ENCODE data around the gene SOCS2. TPM values are rescaled to one million over a fixed set of nuclear protein-coding genes. Genes with fewer than 3 reads are reported as not detected.

SOCS2 gene
- total RNA-seq, 1 experiment from 2014 or later, result 15.2 TPM

DNA sequence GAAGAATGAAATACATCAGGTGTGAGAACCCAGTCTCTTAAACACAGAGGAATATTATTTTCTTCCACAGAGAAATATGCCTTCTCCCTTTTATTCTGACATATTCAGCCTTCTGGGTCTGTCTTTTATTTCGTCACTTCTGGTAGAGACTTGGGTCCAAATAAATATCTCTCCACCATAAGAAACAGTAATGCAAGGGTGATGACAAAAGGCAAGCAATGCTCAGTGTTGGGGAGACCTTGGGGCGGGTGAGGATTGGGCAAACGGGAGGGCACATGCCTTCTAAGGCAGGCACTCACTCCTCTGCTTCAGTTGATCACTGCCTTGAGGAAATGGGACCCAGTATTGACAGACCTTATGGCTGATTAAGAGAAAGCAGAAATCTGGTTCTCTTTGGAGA, 6.7 kb upstream of the SOCS2 start:
- Histone ChIP-seq H3K36me3 (ENCODE audit: control insufficient read depth in 1 of 2, insufficient read depth in 2 of 2, low read length in 2 of 2) (no peaks in the 10 kb centered on the region), H3K4me3 (replicated peaks in 1 of 2; ENCODE audit: low read depth in 1 of 2, low read length in 2 of 2) (no peak overlapping the region), H4K20me1 (ENCODE audit: insufficient read depth) (no peaks in the 10 kb centered on the region), H3K9me3 (ENCODE audit: control insufficient read depth in 1 of 2, insufficient read depth in 1 of 2, low read depth in 1 of 2, low read length in 2 of 2) (no peaks in the 10 kb centered on the region), H3K79me2 (ENCODE audit: insufficient read depth, low read length) (no peaks in the 10 kb centered on the region), H3K27ac (ENCODE audit: low read depth, low read length) (no peak overlapping the region), H2AFZ (ENCODE audit: low read depth, low read length, poor library complexity, severe bottlenecking) (no peak overlapping the region), H3K4me1 (ENCODE audit: control insufficient read depth in 1 of 2, insufficient read depth in 2 of 2, low read length in 2 of 2) (peaks cover 18 to 30% of the 10 kb centered on the region in 2 experiments), H3K9ac (ENCODE audit: low read length) (no peak overlapping the region), H3K9me2 (ENCODE audit: insufficient read depth) (no peaks in the 10 kb centered on the region), H3K27me3 (ENCODE audit: insufficient read depth, low read length) (no peaks in the 10 kb centered on the region), H3K4me2 (ENCODE audit: low read length) (no peak overlapping the region)
- TF ChIP-seq, protein P1, sequence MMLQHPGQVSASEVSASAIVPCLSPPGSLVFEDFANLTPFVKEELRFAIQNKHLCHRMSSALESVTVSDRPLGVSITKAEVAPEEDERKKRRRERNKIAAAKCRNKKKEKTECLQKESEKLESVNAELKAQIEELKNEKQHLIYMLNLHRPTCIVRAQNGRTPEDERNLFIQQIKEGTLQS (IDR thresholded peaks at IDR 0.05), result no peak
- TF ChIP-seq SP1 (IDR thresholded peaks at IDR 0.05; ENCODE audit: low read depth) (no peak), JUND (IDR thresholded peaks at IDR 0.05) (no peak), CEBPB (IDR thresholded peaks at IDR 0.05; ENCODE audit: low read depth) (no peak), POLR2AphosphoS5 (IDR thresholded peaks at IDR 0.05; ENCODE audit: low read depth, low read length) (no peak)
- TF ChIP-seq, protein P2, sequence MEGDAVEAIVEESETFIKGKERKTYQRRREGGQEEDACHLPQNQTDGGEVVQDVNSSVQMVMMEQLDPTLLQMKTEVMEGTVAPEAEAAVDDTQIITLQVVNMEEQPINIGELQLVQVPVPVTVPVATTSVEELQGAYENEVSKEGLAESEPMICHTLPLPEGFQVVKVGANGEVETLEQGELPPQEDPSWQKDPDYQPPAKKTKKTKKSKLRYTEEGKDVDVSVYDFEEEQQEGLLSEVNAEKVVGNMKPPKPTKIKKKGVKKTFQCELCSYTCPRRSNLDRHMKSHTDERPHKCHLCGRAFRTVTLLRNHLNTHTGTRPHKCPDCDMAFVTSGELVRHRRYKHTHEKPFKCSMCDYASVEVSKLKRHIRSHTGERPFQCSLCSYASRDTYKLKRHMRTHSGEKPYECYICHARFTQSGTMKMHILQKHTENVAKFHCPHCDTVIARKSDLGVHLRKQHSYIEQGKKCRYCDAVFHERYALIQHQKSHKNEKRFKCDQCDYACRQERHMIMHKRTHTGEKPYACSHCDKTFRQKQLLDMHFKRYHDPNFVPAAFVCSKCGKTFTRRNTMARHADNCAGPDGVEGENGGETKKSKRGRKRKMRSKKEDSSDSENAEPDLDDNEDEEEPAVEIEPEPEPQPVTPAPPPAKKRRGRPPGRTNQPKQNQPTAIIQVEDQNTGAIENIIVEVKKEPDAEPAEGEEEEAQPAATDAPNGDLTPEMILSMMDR (IDR thresholded peaks at IDR 0.05 in 2 of 3, conservative IDR thresholded peaks at IDR 0.05 in 1 of 3; ENCODE audit: borderline replicate concordance in 1 of 3, insufficient read depth in 1 of 3, low read depth in 2 of 3, low read length in 2 of 3), result no peak
- ChIA-PET RAD21 (ENCODE audit: low non-redundant PET in 1 of 2, low total read pairs in 2 of 2, uncharacterized antibody in 2 of 2, unreplicated experiment in 2 of 2) (no interaction called here), POLR2A (no interaction called here), CTCF (no interaction called here)
- intact Hi-C loops (cut with micrococcal nuclease), result loop anchor here (10.0 kb wide), 1 partner anchor 219 kb away; no protein-coding TSS in a partner anchor
- DNase-seq (ENCODE audit: low read depth, low spot score) (no peak), ATAC-seq (no peak)
- BruUV-seq (replicated peaks), result no TSS peak

DNA sequence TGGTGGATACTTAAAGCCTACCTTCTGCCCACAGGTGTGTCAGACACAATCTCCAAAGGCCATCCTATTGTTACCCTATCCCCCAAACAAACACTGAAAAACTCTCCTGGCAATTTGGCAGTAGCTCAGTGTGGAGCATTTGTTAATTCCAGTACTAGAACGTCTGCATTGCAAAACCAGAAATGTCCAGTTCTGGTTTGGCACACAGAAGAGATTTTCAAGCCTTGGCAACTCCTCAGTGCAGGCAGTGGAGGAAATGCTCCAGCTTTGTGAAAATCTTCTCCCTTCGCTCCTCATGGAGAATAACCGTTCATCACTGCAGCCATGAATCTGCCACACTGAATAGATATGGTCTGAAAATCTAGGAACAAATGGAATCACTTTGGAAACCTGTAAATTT, 5.3 kb upstream of the SOCS2 start:
- H3K9me3 ChIP-seq (ENCODE audit: control insufficient read depth in 1 of 2, insufficient read depth in 1 of 2, low read depth in 1 of 2, low read length in 2 of 2), result no peaks in the 10 kb centered on the region
- ATAC-seq, result no peak
- no peaks in the 10 kb centered on the region for H4K20me1 ChIP-seq (ENCODE audit: insufficient read depth)
- RAD21 ChIA-PET (ENCODE audit: low non-redundant PET in 1 of 2, low total read pairs in 2 of 2, uncharacterized antibody in 2 of 2, unreplicated experiment in 2 of 2), result no interaction called here
- no peak for DNase-seq (ENCODE audit: low read depth, low spot score)
- peaks cover 2% of the 10 kb centered on the region; the same call in 1 of the 2 replicates for H3K79me2 ChIP-seq (ENCODE audit: insufficient read depth, low read length)
- no peaks in the 10 kb centered on the region for H3K36me3 ChIP-seq (ENCODE audit: control insufficient read depth in 1 of 2, insufficient read depth in 2 of 2, low read length in 2 of 2)
- POLR2A ChIA-PET, result no interaction called here
- no peak overlapping the region for H2AFZ ChIP-seq (ENCODE audit: low read depth, low read length, poor library complexity, severe bottlenecking)
- no peak overlapping the region for H3K27ac ChIP-seq (ENCODE audit: low read depth, low read length)
- CTCF ChIA-PET, result no interaction called here
- H3K4me1 ChIP-seq (ENCODE audit: control insufficient read depth in 1 of 2, insufficient read depth in 2 of 2, low read length in 2 of 2), result peaks cover 18 to 33% of the 10 kb centered on the region in 2 experiments
- intact Hi-C loops (cut with micrococcal nuclease), result loop anchor here (10.0 kb wide), 1 partner anchor 218 kb away; no protein-coding TSS in a partner anchor
- H3K9me2 ChIP-seq (ENCODE audit: insufficient read depth), result no peaks in the 10 kb centered on the region
- no peak overlapping the region for H3K9ac ChIP-seq (ENCODE audit: low read length)
- no TSS peak for BruUV-seq (replicated peaks)
- no peaks in the 10 kb centered on the region for H3K27me3 ChIP-seq (ENCODE audit: insufficient read depth, low read length)
- no peak overlapping the region for H3K4me2 ChIP-seq (ENCODE audit: low read length)
- no peak overlapping the region for H3K4me3 ChIP-seq (replicated peaks in 1 of 2; ENCODE audit: low read depth in 1 of 2, low read length in 2 of 2)
- TF ChIP-seq, protein P3, sequence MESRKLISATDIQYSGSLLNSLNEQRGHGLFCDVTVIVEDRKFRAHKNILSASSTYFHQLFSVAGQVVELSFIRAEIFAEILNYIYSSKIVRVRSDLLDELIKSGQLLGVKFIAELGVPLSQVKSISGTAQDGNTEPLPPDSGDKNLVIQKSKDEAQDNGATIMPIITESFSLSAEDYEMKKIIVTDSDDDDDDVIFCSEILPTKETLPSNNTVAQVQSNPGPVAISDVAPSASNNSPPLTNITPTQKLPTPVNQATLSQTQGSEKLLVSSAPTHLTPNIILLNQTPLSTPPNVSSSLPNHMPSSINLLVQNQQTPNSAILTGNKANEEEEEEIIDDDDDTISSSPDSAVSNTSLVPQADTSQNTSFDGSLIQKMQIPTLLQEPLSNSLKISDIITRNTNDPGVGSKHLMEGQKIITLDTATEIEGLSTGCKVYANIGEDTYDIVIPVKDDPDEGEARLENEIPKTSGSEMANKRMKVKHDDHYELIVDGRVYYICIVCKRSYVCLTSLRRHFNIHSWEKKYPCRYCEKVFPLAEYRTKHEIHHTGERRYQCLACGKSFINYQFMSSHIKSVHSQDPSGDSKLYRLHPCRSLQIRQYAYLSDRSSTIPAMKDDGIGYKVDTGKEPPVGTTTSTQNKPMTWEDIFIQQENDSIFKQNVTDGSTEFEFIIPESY (IDR thresholded peaks at IDR 0.05; ENCODE audit: extremely low read depth, insufficient replicate concordance, low read length), result no peak
- TF ChIP-seq, protein P4, sequence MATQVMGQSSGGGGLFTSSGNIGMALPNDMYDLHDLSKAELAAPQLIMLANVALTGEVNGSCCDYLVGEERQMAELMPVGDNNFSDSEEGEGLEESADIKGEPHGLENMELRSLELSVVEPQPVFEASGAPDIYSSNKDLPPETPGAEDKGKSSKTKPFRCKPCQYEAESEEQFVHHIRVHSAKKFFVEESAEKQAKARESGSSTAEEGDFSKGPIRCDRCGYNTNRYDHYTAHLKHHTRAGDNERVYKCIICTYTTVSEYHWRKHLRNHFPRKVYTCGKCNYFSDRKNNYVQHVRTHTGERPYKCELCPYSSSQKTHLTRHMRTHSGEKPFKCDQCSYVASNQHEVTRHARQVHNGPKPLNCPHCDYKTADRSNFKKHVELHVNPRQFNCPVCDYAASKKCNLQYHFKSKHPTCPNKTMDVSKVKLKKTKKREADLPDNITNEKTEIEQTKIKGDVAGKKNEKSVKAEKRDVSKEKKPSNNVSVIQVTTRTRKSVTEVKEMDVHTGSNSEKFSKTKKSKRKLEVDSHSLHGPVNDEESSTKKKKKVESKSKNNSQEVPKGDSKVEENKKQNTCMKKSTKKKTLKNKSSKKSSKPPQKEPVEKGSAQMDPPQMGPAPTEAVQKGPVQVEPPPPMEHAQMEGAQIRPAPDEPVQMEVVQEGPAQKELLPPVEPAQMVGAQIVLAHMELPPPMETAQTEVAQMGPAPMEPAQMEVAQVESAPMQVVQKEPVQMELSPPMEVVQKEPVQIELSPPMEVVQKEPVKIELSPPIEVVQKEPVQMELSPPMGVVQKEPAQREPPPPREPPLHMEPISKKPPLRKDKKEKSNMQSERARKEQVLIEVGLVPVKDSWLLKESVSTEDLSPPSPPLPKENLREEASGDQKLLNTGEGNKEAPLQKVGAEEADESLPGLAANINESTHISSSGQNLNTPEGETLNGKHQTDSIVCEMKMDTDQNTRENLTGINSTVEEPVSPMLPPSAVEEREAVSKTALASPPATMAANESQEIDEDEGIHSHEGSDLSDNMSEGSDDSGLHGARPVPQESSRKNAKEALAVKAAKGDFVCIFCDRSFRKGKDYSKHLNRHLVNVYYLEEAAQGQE (IDR thresholded peaks at IDR 0.05; ENCODE audit: low read depth), result no peak
- TF ChIP-seq EZH2phosphoT487 (IDR thresholded peaks at IDR 0.05; ENCODE audit: borderline replicate concordance) (no peak), SP1 (IDR thresholded peaks at IDR 0.05; ENCODE audit: low read depth) (no peak)

All from HCT116 (cell line).